SK-N-SH (cell line): ENCODE measurements around the gene DAB2IP. TPM values are rescaled to one million over a fixed set of nuclear protein-coding genes. Genes with fewer than 3 reads are reported as not detected.

Source experiments
- CTCF ChIA-PET: fragments of 300-600, 350-600 bp; formaldehyde crosslinking; extraction: SDS; loops from one replicate; lab custom pipeline; 2021; lab: Yijun Ruan, JAX
- POLR2A ChIA-PET: fragments of 350-600 bp; sonication (Branson Sonifier 250); formaldehyde crosslinking; extraction: SDS; loops from one replicate; lab custom pipeline; 2020; ENCODE audit warnings: antibody characterized with exemption, inconsistent platforms; lab: Yijun Ruan, JAX
- DNase-seq: peaks from one replicate; pipeline ENCODE4 v3.0.0; 2012
- H2AFZ ChIP-seq: fragments of 200-600 bp; sonication (generic); 2 replicates; pipeline ENCODE4 v1.8.1; 2016; ENCODE audit warnings: antibody characterized with exemption, mild to moderate bottlenecking, low read depth
- H3F3A ChIP-seq: fragments of 200-600 bp; sonication (generic); replicated peaks from 2 replicates; pipeline ENCODE3; 2016; ENCODE audit warnings: antibody characterized with exemption, mild to moderate bottlenecking; ENCODE audit not compliant: insufficient read depth
- H3K27ac ChIP-seq, 2 experiments: fragments of 200-500 bp in 1 of 2; fragments of 200-600 bp in 1 of 2; sonication (Bioruptor generic) in 1 of 2; sonication (generic), shearing (Covaris generic) in 1 of 2; 2 replicates each; pipeline versions ENCODE4 v1.5.1 to v1.6.1; 2014 to 2016; ENCODE audit warnings: low read depth in 2 of 2, inconsistent platforms in 1 of 2, low read length in 1 of 2, mild to moderate bottlenecking in 1 of 2, mixed read lengths in 1 of 2
- H3K27me3 ChIP-seq: fragments of 200-600 bp; sonication (generic), shearing (Covaris generic); 2 replicates; pipeline ENCODE4 v1.6.1; 2016; ENCODE audit warnings: mixed run types; ENCODE audit not compliant: insufficient read depth
- H3K36me3 ChIP-seq, 2 experiments: fragments of 200-500 bp in 1 of 2; fragments of 200-600 bp in 1 of 2; sonication (Bioruptor generic) in 1 of 2; sonication (generic) in 1 of 2; replicated peaks in 1 of 2; 2 replicates each; pipeline versions ENCODE3 to v1.5.1; 2014 to 2016; ENCODE audit warnings: low read length in 1 of 2, mild to moderate bottlenecking in 1 of 2; ENCODE audit not compliant: insufficient read depth in 2 of 2, control insufficient read depth in 1 of 2
- H3K4me1 ChIP-seq, 2 experiments: fragments of 200-500 bp in 1 of 2; fragments of 200-600 bp in 1 of 2; sonication (Bioruptor generic) in 1 of 2; sonication (generic), shearing (Covaris generic) in 1 of 2; 2 replicates each; pipeline versions ENCODE4 v1.5.1 to v1.6.1; 2014 to 2016; ENCODE audit warnings: low read depth in 1 of 2, low read length in 1 of 2, mixed run types in 1 of 2; ENCODE audit not compliant: insufficient read depth in 2 of 2, control insufficient read depth in 1 of 2
- H3K4me2 ChIP-seq: fragments of 200-600 bp; sonication (generic), shearing (Covaris generic); 2 replicates; pipeline ENCODE4 v1.6.1; 2017; ENCODE audit warnings: mixed run types
- H3K4me3 ChIP-seq, 2 experiments: fragments of 200-500 bp in 1 of 2; fragments of 200-600 bp in 1 of 2; sonication (Bioruptor generic) in 1 of 2; sonication (generic), shearing (Covaris generic) in 1 of 2; 2 replicates each; pipeline versions ENCODE4 v1.5.1 to v1.8.1; 2014 to 2016; ENCODE audit warnings: low read depth in 2 of 2, inconsistent platforms in 1 of 2, low read length in 1 of 2, mild to moderate bottlenecking in 1 of 2, mixed read lengths in 1 of 2, moderate library complexity in 1 of 2
- H3K79me2 ChIP-seq: fragments of 200-600 bp; sonication (generic); 2 replicates; pipeline ENCODE4 v1.8.1; 2017; ENCODE audit warnings: mild to moderate bottlenecking; ENCODE audit not compliant: insufficient read depth
- H3K9ac ChIP-seq: fragments of 200-600 bp; sonication (generic); 2 replicates; pipeline ENCODE4 v1.6.1; 2017; ENCODE audit warnings: mixed run types
- H3K9me2 ChIP-seq: fragments of 200-600 bp; sonication (generic); 2 replicates; pipeline ENCODE4 v1.6.1; 2017; ENCODE audit warnings: mixed run types
- H3K9me3 ChIP-seq: fragments of 200-600 bp; sonication (generic); 2 replicates; pipeline ENCODE4 v1.6.1; 2017; ENCODE audit warnings: mixed run types, mild to moderate bottlenecking, moderate library complexity
- H4K20me1 ChIP-seq: fragments of 200-600 bp; sonication (generic); 2 replicates; pipeline ENCODE4 v1.6.1; 2017; ENCODE audit warnings: mild to moderate bottlenecking, mixed run types; ENCODE audit not compliant: insufficient read depth
- GABPA ChIP-seq: IDR thresholded peaks from 2 replicates; pipeline ENCODE4 v1.4.0; 2012; ENCODE audit warnings: low read depth, mild to moderate bottlenecking
- MAX ChIP-seq: IDR thresholded peaks from 2 replicates; pipeline ENCODE4 v1.4.0; 2012; ENCODE audit warnings: low read depth
- PBX3 ChIP-seq: IDR thresholded peaks from 2 replicates; pipeline ENCODE4; 2012
- POLR2AphosphoS5 ChIP-seq: IDR thresholded peaks from 2 replicates; pipeline ENCODE4 v1.6.1; 2012; ENCODE audit warnings: low read depth, low read length
- REST ChIP-seq: IDR thresholded peaks from 2 replicates; pipeline ENCODE4 v1.6.1; 2012; ENCODE audit warnings: mild to moderate bottlenecking, low read depth, low read length, moderate library complexity
- RFX5 ChIP-seq: IDR thresholded peaks from 2 replicates; pipeline ENCODE4 v1.6.1; 2012; ENCODE audit warnings: mild to moderate bottlenecking, improper control_type of control experiment, low read length
- RXRA ChIP-seq: IDR thresholded peaks from 2 replicates; pipeline ENCODE4 v1.4.0; 2012; ENCODE audit warnings: low read depth, mild to moderate bottlenecking, borderline replicate concordance
- TCF12 ChIP-seq: IDR thresholded peaks from 2 replicates; pipeline ENCODE4 v1.4.0; 2012
- USF1 ChIP-seq: IDR thresholded peaks from 2 replicates; pipeline ENCODE4 v1.4.0; 2012; ENCODE audit warnings: low read depth, borderline replicate concordance
- WGBS: methylation state at CpG from one replicate; pipeline ENCODE4 v1.1.6; 2017; ENCODE audit warnings: low lambda C conversion rate; 5-methylcytosine and 5-hydroxymethylcytosine counted together
- polyA plus RNA-seq, 3 experiments: library from polyadenylated mRNA; depleted of rRNA; stranded (reverse); fragments of >200 nt; gene quantifications; 2 replicates each; pipeline ENCODE4 v1.2.3, GENCODE V29; 2012
- TF ChIP-seq, protein P1 (sequence below): IDR thresholded peaks from 2 replicates; pipeline ENCODE4 v1.4.0; 2012; ENCODE audit warnings: low read depth, borderline replicate concordance

Gene DAB2IP
- polyA plus RNA-seq, 1 of the 3 experiments (the other 2 are of a cell fraction) = 21.4 TPM

DNA sequence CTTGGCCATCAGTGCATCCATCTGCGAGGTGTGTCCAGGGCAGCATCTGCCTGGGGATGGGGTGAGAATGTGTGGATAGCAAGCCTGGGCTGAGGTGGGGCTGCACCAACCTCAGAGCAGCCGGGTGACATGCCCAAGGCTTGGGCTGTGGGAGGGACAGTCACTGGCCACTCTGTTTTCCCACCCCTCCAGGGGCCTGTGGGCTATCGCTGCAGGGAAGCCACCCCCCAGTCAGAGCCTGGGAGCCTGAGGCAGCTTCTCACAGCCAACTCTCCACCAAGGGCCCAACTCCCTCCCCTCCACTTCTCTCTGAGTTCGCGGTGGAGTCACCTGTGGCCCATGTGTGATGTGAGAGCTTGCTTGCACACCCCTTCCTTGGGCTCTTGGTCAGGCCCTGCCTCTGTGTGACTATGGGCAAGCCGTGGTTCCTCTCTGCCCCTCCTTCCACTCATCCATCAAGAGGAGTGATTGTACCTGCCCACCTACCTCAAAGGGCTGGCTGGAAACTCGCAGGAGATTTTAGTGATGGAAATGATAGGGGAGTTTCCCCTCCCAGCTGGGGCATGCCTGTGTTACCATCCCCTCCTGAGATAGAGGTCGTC lies 54.8 kb downstream of the DAB2IP start:
- Histone ChIP-seq H3K4me2 (no peak overlapping the region), H2AFZ (no peak overlapping the region), H3K9me3 (no peaks in the 10 kb centered on the region), H3K36me3 (peaks cover 0 to 8% of the 10 kb centered on the region in 2 experiments), H3F3A (peaks cover 3% of the 10 kb centered on the region), H3K27me3 (no peaks in the 10 kb centered on the region), H3K79me2 (peaks cover 94% of the 10 kb centered on the region), H3K27ac (no peak overlapping the region; a peak in 1 of 4 replicates), H3K9ac (no peak overlapping the region), H3K4me3 (no peak overlapping the region), H4K20me1 (peaks cover 100% of the 10 kb centered on the region), H3K4me1 (peaks cover 7 to 75% of the 10 kb centered on the region in 2 experiments; a peak in 2 of 4 replicates), H3K9me2 (no peaks in the 10 kb centered on the region)
- TF ChIP-seq POLR2AphosphoS5 (no peak), MAX (no peak), TCF12 (no peak), REST (no peak), RXRA (no peak), USF1 (no peak), RFX5 (no peak), GABPA (no peak)
- WGBS = 89% methylated on average over 3 of the region's 8 CpGs
- ChIA-PET POLR2A (no interaction called here), CTCF (interaction anchor here (1.2 to 1.4 kb wide), 3 partner anchors 11 to 86 kb away, joined by 3 to 4 read pairs (median 3); no protein-coding TSS in a partner anchor)
- DNase-seq = no peak

- no peaks in the 10 kb centered on the region for H3K9me3 ChIP-seq
- no peak overlapping the region for H3K9ac ChIP-seq
- H4K20me1 ChIP-seq = peaks cover 99% of the 10 kb centered on the region
- H3K4me2 ChIP-seq = peak overlapping the region; percentile 37; the same call in 1 of the 2 replicates
- H3K27ac ChIP-seq = peak overlapping the region in 1 of 2 experiments; percentile 46; a peak in 3 of 4 replicates
- ChIA-PET CTCF (interaction anchor here (0.6 to 1.4 kb wide), 3 partner anchors 20 to 165 kb away, joined by 3 read pairs; no protein-coding TSS in a partner anchor), POLR2A (no interaction called here)
- TF ChIP-seq, protein P1, sequence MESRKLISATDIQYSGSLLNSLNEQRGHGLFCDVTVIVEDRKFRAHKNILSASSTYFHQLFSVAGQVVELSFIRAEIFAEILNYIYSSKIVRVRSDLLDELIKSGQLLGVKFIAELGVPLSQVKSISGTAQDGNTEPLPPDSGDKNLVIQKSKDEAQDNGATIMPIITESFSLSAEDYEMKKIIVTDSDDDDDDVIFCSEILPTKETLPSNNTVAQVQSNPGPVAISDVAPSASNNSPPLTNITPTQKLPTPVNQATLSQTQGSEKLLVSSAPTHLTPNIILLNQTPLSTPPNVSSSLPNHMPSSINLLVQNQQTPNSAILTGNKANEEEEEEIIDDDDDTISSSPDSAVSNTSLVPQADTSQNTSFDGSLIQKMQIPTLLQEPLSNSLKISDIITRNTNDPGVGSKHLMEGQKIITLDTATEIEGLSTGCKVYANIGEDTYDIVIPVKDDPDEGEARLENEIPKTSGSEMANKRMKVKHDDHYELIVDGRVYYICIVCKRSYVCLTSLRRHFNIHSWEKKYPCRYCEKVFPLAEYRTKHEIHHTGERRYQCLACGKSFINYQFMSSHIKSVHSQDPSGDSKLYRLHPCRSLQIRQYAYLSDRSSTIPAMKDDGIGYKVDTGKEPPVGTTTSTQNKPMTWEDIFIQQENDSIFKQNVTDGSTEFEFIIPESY = no peak
- TF ChIP-seq TCF12 (peak; percentile 59; the same call in 1 of the 2 replicates), PBX3 (peak; percentile 87)
- H3K4me3 ChIP-seq = no peak overlapping the region
- DNase-seq = no peak
- peaks cover 7 to 75% of the 10 kb centered on the region in 2 experiments; a peak in 2 of 4 replicates for H3K4me1 ChIP-seq
- no peak overlapping the region for H2AFZ ChIP-seq
- peaks cover 0 to 9% of the 10 kb centered on the region in 2 experiments for H3K36me3 ChIP-seq
- peaks cover 3% of the 10 kb centered on the region for H3F3A ChIP-seq
- whole genome bisulfite sequencing = 49% methylated on average over 7 of the region's 7 CpGs
- H3K79me2 ChIP-seq = peaks cover 89% of the 10 kb centered on the region
- H3K9me2 ChIP-seq = no peaks in the 10 kb centered on the region
- H3K27me3 ChIP-seq = no peaks in the 10 kb centered on the region
Observed at GRCh38 chr9:121707477-121708424, 56.3 kb downstream of the DAB2IP start.
